ENCODE results near the gene FMNL2.
"Not testable (repeated sequence)": the region's sequence is repeated elsewhere in the genome, so short reads cannot be mapped to it uniquely, and the experiment has no call there.

FMNL2 gene

GRCh38 chr2:152385650-152386049, 50.7 kb downstream of the FMNL2 start:
- H3K9me3 ChIP-seq (ENCODE audit: control insufficient read depth, low read length) = no peaks in the 10 kb centered on the region
- H3K27me3 ChIP-seq (replicated peaks; ENCODE audit: control insufficient read depth, insufficient read depth, low read length, poor library complexity, severe bottlenecking) = no peaks in the 10 kb centered on the region
- DNase-seq = no peak

DNA sequence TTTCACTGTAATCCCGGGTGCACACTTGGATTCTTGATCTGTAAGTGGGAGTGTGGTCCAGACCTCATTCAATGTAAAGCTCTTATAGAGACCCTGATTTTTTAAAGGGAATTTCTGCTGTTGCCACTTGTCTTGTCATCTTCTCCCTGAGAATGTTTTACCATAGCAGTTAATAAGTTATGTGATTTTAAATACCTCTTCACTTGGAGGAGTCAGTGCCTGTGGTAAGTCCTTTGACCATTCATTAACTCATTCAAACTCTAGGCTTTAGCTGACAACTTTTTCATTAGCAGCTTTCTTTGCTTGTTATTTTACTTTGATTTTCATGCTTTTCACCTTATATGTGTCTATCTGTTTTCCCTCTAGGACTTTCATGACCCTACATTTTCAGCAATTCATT, 51.3 kb downstream of the FMNL2 start:
- Histone ChIP-seq H3K36me3 (ENCODE audit: control insufficient read depth, insufficient read depth, low read length) (no peaks in the 10 kb centered on the region), H3K4me1 (ENCODE audit: control insufficient read depth, insufficient read depth, low read length, poor library complexity, severe bottlenecking) (no peaks in the 10 kb centered on the region), H3K4me3 (ENCODE audit: insufficient read depth, low read depth, low read length, poor library complexity, severe bottlenecking) (no peak overlapping the region), H3K27me3 (replicated peaks; ENCODE audit: control insufficient read depth, insufficient read depth, low read length, poor library complexity, severe bottlenecking) (no peaks in the 10 kb centered on the region), H3K27ac (ENCODE audit: insufficient read depth, low read length, poor library complexity, severe bottlenecking) (no peak overlapping the region), H3K9me3 (ENCODE audit: control insufficient read depth, low read length) (no peaks in the 10 kb centered on the region)
- no peak for DNase-seq

More at GRCh38 chr2:152385650-152386049, 50.7 kb downstream of the FMNL2 start:
- H3K4me1 ChIP-seq (ENCODE audit: control insufficient read depth, insufficient read depth, low read length, poor library complexity, severe bottlenecking) = no peaks in the 10 kb centered on the region
- H3K4me3 ChIP-seq (ENCODE audit: insufficient read depth, low read depth, low read length, poor library complexity, severe bottlenecking) = no peak overlapping the region
- H3K36me3 ChIP-seq (ENCODE audit: control insufficient read depth, insufficient read depth, low read length) = no peaks in the 10 kb centered on the region
- H3K27ac ChIP-seq (ENCODE audit: insufficient read depth, low read length, poor library complexity, severe bottlenecking) = no peak overlapping the region

DNA sequence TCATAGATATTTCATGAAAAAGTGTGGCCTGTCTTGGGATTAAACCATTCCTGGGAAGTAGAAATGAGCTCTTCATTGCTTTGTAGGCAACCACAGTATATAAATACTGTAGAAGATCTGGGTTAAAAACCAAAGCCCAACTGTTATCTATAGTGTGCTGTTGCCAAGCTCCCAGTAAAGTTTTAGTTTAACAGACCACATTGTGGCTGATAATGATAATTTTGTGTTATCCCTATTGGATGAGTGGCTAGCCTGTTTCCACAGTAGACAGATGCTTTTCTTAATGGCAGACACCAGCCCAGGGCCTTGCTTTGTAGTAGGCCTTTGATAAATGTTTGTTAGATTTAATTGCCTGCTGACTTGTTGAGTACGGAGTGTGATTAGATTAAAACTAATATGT, 52.1 kb downstream of the FMNL2 start:
- Histone ChIP-seq H3K9me3 (ENCODE audit: control insufficient read depth, low read length) (no peaks in the 10 kb centered on the region), H3K27me3 (replicated peaks; ENCODE audit: control insufficient read depth, insufficient read depth, low read length, poor library complexity, severe bottlenecking) (no peaks in the 10 kb centered on the region), H3K36me3 (ENCODE audit: control insufficient read depth, insufficient read depth, low read length) (no peaks in the 10 kb centered on the region), H3K4me1 (ENCODE audit: control insufficient read depth, insufficient read depth, low read length, poor library complexity, severe bottlenecking) (no peaks in the 10 kb centered on the region), H3K27ac (ENCODE audit: insufficient read depth, low read length, poor library complexity, severe bottlenecking) (no peak overlapping the region), H3K4me3 (ENCODE audit: insufficient read depth, low read depth, low read length, poor library complexity, severe bottlenecking) (no peak overlapping the region)
- no peak for DNase-seq

DNA sequence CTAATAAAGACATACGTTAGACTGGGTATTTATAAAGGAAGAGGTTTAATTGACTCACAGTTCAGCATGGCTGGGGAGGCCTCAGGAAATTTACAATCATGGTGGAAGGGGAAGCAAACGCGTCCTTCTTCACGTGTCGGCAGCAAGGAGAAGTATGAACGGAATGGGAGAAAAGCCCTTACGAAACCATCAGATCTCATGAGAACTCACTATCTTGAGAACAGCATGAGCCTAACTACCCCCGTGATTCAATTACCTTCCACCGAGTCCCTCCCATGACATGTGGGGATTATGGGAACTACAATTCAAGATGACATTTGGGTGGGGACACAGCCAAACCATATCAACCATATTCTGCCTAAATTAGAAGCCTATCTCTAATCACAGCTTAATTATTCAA, 53.3 kb downstream of the FMNL2 start:
- H3K9me3 ChIP-seq (ENCODE audit: control insufficient read depth, low read length); H3K36me3 ChIP-seq (ENCODE audit: control insufficient read depth, insufficient read depth, low read length); H3K27me3 ChIP-seq (replicated peaks; ENCODE audit: control insufficient read depth, insufficient read depth, low read length, poor library complexity, severe bottlenecking); H3K4me1 ChIP-seq (ENCODE audit: control insufficient read depth, insufficient read depth, low read length, poor library complexity, severe bottlenecking); DNase-seq; H3K27ac ChIP-seq (ENCODE audit: insufficient read depth, low read length, poor library complexity, severe bottlenecking); H3K4me3 ChIP-seq (ENCODE audit: insufficient read depth, low read depth, low read length, poor library complexity, severe bottlenecking): not testable (repeated sequence)

DNA sequence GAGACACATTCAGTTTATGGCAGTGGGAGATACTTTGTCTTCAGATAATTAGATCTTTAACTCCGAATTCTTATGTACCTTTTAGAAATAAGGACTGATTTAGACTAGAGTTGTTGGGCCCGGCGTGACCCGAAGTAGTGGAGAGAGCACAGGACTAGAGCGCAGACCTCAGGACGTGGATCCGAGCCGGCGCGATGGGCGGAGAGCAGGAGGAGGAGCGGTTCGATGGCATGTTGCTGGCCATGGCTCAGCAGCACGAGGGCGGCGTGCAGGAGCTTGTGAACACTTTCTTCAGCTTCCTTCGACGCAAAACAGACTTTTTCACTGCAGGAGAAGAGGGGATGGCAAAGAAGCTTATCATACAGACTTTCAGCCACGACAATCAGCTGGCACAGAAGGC, 54.5 kb downstream of the FMNL2 start:
- Histone ChIP-seq H3K4me3 (ENCODE audit: insufficient read depth, low read depth, low read length, poor library complexity, severe bottlenecking) (no peak overlapping the region), H3K4me1 (ENCODE audit: control insufficient read depth, insufficient read depth, low read length, poor library complexity, severe bottlenecking) (no peaks in the 10 kb centered on the region), H3K27ac (ENCODE audit: insufficient read depth, low read length, poor library complexity, severe bottlenecking) (no peak overlapping the region), H3K9me3 (ENCODE audit: control insufficient read depth, low read length) (no peaks in the 10 kb centered on the region), H3K36me3 (ENCODE audit: control insufficient read depth, insufficient read depth, low read length) (no peaks in the 10 kb centered on the region), H3K27me3 (replicated peaks; ENCODE audit: control insufficient read depth, insufficient read depth, low read length, poor library complexity, severe bottlenecking) (no peaks in the 10 kb centered on the region)
- no peak for DNase-seq

DNA sequence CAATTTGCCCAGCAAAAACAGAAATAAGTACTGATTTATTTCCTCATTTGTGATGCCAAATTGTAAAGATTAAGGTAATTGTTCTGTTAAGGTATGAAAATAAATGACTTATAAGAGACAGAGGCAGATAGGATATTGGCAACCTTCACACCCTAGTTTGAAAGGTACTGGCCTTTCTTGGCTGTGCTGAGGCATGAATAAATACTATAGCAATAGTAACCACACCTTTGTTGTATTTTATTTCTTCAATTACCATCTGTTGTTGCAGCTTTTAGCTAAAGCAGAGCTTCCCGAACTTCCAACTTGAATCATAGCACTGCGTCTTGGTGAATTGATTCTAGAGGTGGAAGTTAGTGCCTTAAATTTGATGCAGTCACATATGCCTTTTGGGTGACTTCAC, 55.9 kb downstream of the FMNL2 start:
- no peaks in the 10 kb centered on the region for H3K9me3 ChIP-seq (ENCODE audit: control insufficient read depth, low read length)
- no peaks in the 10 kb centered on the region for H3K27me3 ChIP-seq (replicated peaks; ENCODE audit: control insufficient read depth, insufficient read depth, low read length, poor library complexity, severe bottlenecking)
- no peak overlapping the region for H3K4me3 ChIP-seq (ENCODE audit: insufficient read depth, low read depth, low read length, poor library complexity, severe bottlenecking)
- no peaks in the 10 kb centered on the region for H3K4me1 ChIP-seq (ENCODE audit: control insufficient read depth, insufficient read depth, low read length, poor library complexity, severe bottlenecking)
- no peak for DNase-seq
- H3K36me3 ChIP-seq (ENCODE audit: control insufficient read depth, insufficient read depth, low read length) = no peaks in the 10 kb centered on the region
- no peak overlapping the region for H3K27ac ChIP-seq (ENCODE audit: insufficient read depth, low read length, poor library complexity, severe bottlenecking)

- no peak overlapping the region for H3K4me3 ChIP-seq (ENCODE audit: insufficient read depth, low read depth, low read length, poor library complexity, severe bottlenecking)
- no peaks in the 10 kb centered on the region for H3K9me3 ChIP-seq (ENCODE audit: control insufficient read depth, low read length)
- no peak for DNase-seq
- no peaks in the 10 kb centered on the region for H3K4me1 ChIP-seq (ENCODE audit: control insufficient read depth, insufficient read depth, low read length, poor library complexity, severe bottlenecking)
- H3K27me3 ChIP-seq (replicated peaks; ENCODE audit: control insufficient read depth, insufficient read depth, low read length, poor library complexity, severe bottlenecking) = no peaks in the 10 kb centered on the region
- no peak overlapping the region for H3K27ac ChIP-seq (ENCODE audit: insufficient read depth, low read length, poor library complexity, severe bottlenecking)
- no peaks in the 10 kb centered on the region for H3K36me3 ChIP-seq (ENCODE audit: control insufficient read depth, insufficient read depth, low read length)
These were observed 56.3 kb downstream of the FMNL2 start for GRCh38 chr2:152391318-152391717.

- Histone ChIP-seq H3K4me3 (ENCODE audit: insufficient read depth, low read depth, low read length, poor library complexity, severe bottlenecking) (no peak overlapping the region), H3K27me3 (replicated peaks; ENCODE audit: control insufficient read depth, insufficient read depth, low read length, poor library complexity, severe bottlenecking) (no peaks in the 10 kb centered on the region), H3K27ac (ENCODE audit: insufficient read depth, low read length, poor library complexity, severe bottlenecking) (no peak overlapping the region), H3K9me3 (ENCODE audit: control insufficient read depth, low read length) (no peaks in the 10 kb centered on the region), H3K36me3 (ENCODE audit: control insufficient read depth, insufficient read depth, low read length) (no peaks in the 10 kb centered on the region), H3K4me1 (ENCODE audit: control insufficient read depth, insufficient read depth, low read length, poor library complexity, severe bottlenecking) (no peaks in the 10 kb centered on the region)
- DNase-seq = no peak
These were observed 58.4 kb downstream of the FMNL2 start for GRCh38 chr2:152393377-152393776.

DNA sequence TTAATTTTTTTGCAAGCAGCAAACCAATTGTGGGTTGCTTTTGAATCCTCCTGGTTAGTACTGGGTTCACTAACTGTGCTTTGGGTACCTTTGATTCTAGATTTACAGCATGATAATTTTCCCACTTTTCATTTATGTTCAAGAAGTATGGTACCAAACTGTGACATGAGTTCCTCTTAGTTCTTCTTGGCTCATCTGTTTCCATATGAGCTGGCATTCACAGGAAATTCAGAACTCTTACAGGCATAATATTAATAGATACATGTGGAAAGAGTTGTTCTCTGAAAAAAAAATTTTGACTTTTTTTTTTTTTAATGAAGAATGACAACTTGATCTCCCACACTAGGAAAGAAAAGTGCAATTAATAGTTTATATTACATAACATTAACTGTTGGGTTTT, 59.4 kb downstream of the FMNL2 start:
- Histone ChIP-seq H3K36me3 (ENCODE audit: control insufficient read depth, insufficient read depth, low read length) (no peaks in the 10 kb centered on the region), H3K4me1 (ENCODE audit: control insufficient read depth, insufficient read depth, low read length, poor library complexity, severe bottlenecking) (no peaks in the 10 kb centered on the region), H3K27ac (ENCODE audit: insufficient read depth, low read length, poor library complexity, severe bottlenecking) (no peak overlapping the region), H3K27me3 (replicated peaks; ENCODE audit: control insufficient read depth, insufficient read depth, low read length, poor library complexity, severe bottlenecking) (no peaks in the 10 kb centered on the region), H3K4me3 (ENCODE audit: insufficient read depth, low read depth, low read length, poor library complexity, severe bottlenecking) (no peak overlapping the region), H3K9me3 (ENCODE audit: control insufficient read depth, low read length) (no peaks in the 10 kb centered on the region)
- DNase-seq = no peak

- H3K9me3 ChIP-seq (ENCODE audit: control insufficient read depth, low read length) = no peaks in the 10 kb centered on the region
- H3K4me3 ChIP-seq (ENCODE audit: insufficient read depth, low read depth, low read length, poor library complexity, severe bottlenecking) = no peak overlapping the region
- H3K36me3 ChIP-seq (ENCODE audit: control insufficient read depth, insufficient read depth, low read length) = no peaks in the 10 kb centered on the region
- H3K27ac ChIP-seq (ENCODE audit: insufficient read depth, low read length, poor library complexity, severe bottlenecking) = no peak overlapping the region
- no peaks in the 10 kb centered on the region for H3K4me1 ChIP-seq (ENCODE audit: control insufficient read depth, insufficient read depth, low read length, poor library complexity, severe bottlenecking)
- no peak for DNase-seq
- no peaks in the 10 kb centered on the region for H3K27me3 ChIP-seq (replicated peaks; ENCODE audit: control insufficient read depth, insufficient read depth, low read length, poor library complexity, severe bottlenecking)
These were observed 60.1 kb downstream of the FMNL2 start for GRCh38 chr2:152395103-152395502.

DNA sequence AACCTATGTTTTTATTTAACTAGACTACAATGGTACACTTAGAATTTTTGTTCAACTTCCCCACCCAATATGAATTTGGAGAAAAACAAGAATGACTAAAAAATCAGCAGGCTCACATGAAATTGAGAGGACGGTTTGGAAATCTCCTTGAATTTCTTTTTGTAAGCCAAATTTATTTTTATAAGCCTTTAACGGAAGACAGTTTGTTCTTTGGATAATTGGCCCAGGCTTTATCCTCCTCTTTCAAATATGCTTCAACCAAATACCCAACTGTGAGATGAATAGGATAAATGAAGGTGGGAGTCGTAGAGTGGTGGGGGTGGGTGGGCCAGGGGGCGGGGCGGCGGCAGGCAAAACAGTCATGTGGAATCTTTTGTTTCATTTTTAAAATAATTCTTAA, 60.6 kb downstream of the FMNL2 start:
- no peaks in the 10 kb centered on the region for H3K36me3 ChIP-seq (ENCODE audit: control insufficient read depth, insufficient read depth, low read length)
- no peaks in the 10 kb centered on the region for H3K27me3 ChIP-seq (replicated peaks; ENCODE audit: control insufficient read depth, insufficient read depth, low read length, poor library complexity, severe bottlenecking)
- no peak overlapping the region for H3K27ac ChIP-seq (ENCODE audit: insufficient read depth, low read length, poor library complexity, severe bottlenecking)
- no peaks in the 10 kb centered on the region for H3K4me1 ChIP-seq (ENCODE audit: control insufficient read depth, insufficient read depth, low read length, poor library complexity, severe bottlenecking)
- H3K4me3 ChIP-seq (ENCODE audit: insufficient read depth, low read depth, low read length, poor library complexity, severe bottlenecking) = no peak overlapping the region
- H3K9me3 ChIP-seq (ENCODE audit: control insufficient read depth, low read length) = no peaks in the 10 kb centered on the region
- DNase-seq = no peak

Data from effector memory CD4-positive, alpha-beta T cell (primary cell).